ENCODE results near the gene BRINP3. TPM values are rescaled to one million over a fixed set of nuclear protein-coding genes. Genes with fewer than 3 reads are reported as not detected.

Gene BRINP3
- total RNA-seq, 1 donor from 2014 or later = not detected

- Mint-ChIP-seq H3K36me3 (ENCODE audit: low read depth) (no peaks in the 10 kb centered on the region), H3K27ac (ENCODE audit: unreplicated experiment) (no peak overlapping the region), H3K4me3 (ENCODE audit: unreplicated experiment) (no peak overlapping the region), H3K27me3 (ENCODE audit: low read depth) (peaks cover 2% of the 10 kb centered on the region), H3K4me1 (ENCODE audit: low read depth) (no peaks in the 10 kb centered on the region), H3K9me3 (ENCODE audit: low read depth) (no peaks in the 10 kb centered on the region)
- DNase-seq (ENCODE audit: low spot score) = no peak
- TF ChIP-seq CTCF (IDR thresholded peaks at IDR 0.05) = no peak
These were observed 133.2 kb downstream of the BRINP3 start for GRCh38 chr1:190344454-190344853.

GRCh38 chr1:190338829-190339228 is 138.8 kb downstream of the BRINP3 start:
- Mint-ChIP-seq H3K4me1 (ENCODE audit: low read depth) (no peaks in the 10 kb centered on the region), H3K4me3 (ENCODE audit: unreplicated experiment) (no peak overlapping the region), H3K27ac (ENCODE audit: unreplicated experiment) (no peak overlapping the region), H3K36me3 (ENCODE audit: low read depth) (no peaks in the 10 kb centered on the region), H3K27me3 (ENCODE audit: low read depth) (peaks cover 4% of the 10 kb centered on the region), H3K9me3 (ENCODE audit: low read depth) (no peaks in the 10 kb centered on the region)
- DNase-seq (ENCODE audit: low spot score) = no peak
- no peak for TF ChIP-seq CTCF (IDR thresholded peaks at IDR 0.05)

GRCh38 chr1:190328871-190329270 is 148.8 kb downstream of the BRINP3 start:
- H3K4me3 Mint-ChIP-seq (ENCODE audit: unreplicated experiment) = no peak overlapping the region
- TF ChIP-seq CTCF (IDR thresholded peaks at IDR 0.05) = no peak
- no peaks in the 10 kb centered on the region for H3K36me3 Mint-ChIP-seq (ENCODE audit: low read depth)
- no peaks in the 10 kb centered on the region for H3K27me3 Mint-ChIP-seq (ENCODE audit: low read depth)
- H3K4me1 Mint-ChIP-seq (ENCODE audit: low read depth) = no peaks in the 10 kb centered on the region
- peaks cover 6% of the 10 kb centered on the region for H3K9me3 Mint-ChIP-seq (ENCODE audit: low read depth)
- DNase-seq (ENCODE audit: low spot score) = no peak
- no peak overlapping the region for H3K27ac Mint-ChIP-seq (ENCODE audit: unreplicated experiment)

- Mint-ChIP-seq H3K4me1 (ENCODE audit: low read depth) (no peaks in the 10 kb centered on the region), H3K36me3 (ENCODE audit: low read depth) (no peaks in the 10 kb centered on the region), H3K9me3 (ENCODE audit: low read depth) (peaks cover 6% of the 10 kb centered on the region), H3K27ac (ENCODE audit: unreplicated experiment) (no peak overlapping the region), H3K27me3 (ENCODE audit: low read depth) (no peaks in the 10 kb centered on the region), H3K4me3 (ENCODE audit: unreplicated experiment) (no peak overlapping the region)
- DNase-seq (ENCODE audit: low spot score) = no peak
- TF ChIP-seq CTCF (IDR thresholded peaks at IDR 0.05) = no peak
These were observed 149.3 kb downstream of the BRINP3 start for GRCh38 chr1:190328361-190328760.

- H3K9me3 Mint-ChIP-seq (ENCODE audit: low read depth) = peaks cover 6% of the 10 kb centered on the region
- no peak overlapping the region for H3K4me3 Mint-ChIP-seq (ENCODE audit: unreplicated experiment)
- no peak overlapping the region for H3K27ac Mint-ChIP-seq (ENCODE audit: unreplicated experiment)
- no peaks in the 10 kb centered on the region for H3K36me3 Mint-ChIP-seq (ENCODE audit: low read depth)
- no peak for TF ChIP-seq CTCF (IDR thresholded peaks at IDR 0.05)
- no peaks in the 10 kb centered on the region for H3K4me1 Mint-ChIP-seq (ENCODE audit: low read depth)
- H3K27me3 Mint-ChIP-seq (ENCODE audit: low read depth) = no peaks in the 10 kb centered on the region
- no peak for DNase-seq (ENCODE audit: low spot score)
These were observed 150.4 kb downstream of the BRINP3 start for GRCh38 chr1:190327271-190327670.
